Prostate gland (tissue), 2 donors: Measurements from ENCODE around the gene RPS6KC1.

ENCODE experiments used
- CTCF ChIP-seq, 4 experiments: fragments of 200-600 bp in 2 of 4; fragments of 450-650 bp in 2 of 4; sonication (generic) in 2 of 4; IDR thresholded peaks; 1 replicate in 3 of 4; 2 replicates in 1 of 4; pipeline ENCODE4 v1.5.1; 2016 to 2019; ENCODE audit warnings: antibody characterized with exemption in 4 of 4, mild to moderate bottlenecking in 2 of 4, moderate library complexity in 2 of 4
- POLR2AphosphoS5 ChIP-seq: sonication (generic); formaldehyde crosslinking; IDR thresholded peaks from one replicate; pipeline ENCODE4 v1.6.1; 2017; ENCODE audit warnings: antibody characterized with exemption

- TF ChIP-seq POLR2AphosphoS5, result no peak
- TF ChIP-seq CTCF (IDR thresholded peaks at IDR 0.05), result no peak
These were observed 31.0 kb upstream of the RPS6KC1 start for GRCh38 chr1:213020016-213020415.
